C1 segment of cervical spinal cord (tissue), 14 donors: ENCODE measurements around the gene SRSF6.
"Not testable (repeated sequence)": the region's sequence is repeated elsewhere in the genome, so short reads cannot be mapped to it uniquely, and the experiment has no call there.

Experiments
- DNase-seq, 14 donors: peaks; one replicate each; lab custom pipeline; 2025; lab: John Stamatoyannopoulos, UW

Gene SRSF6

GRCh38 chr20:43473381-43473704 lies 15.6 kb downstream of the SRSF6 start:
- DNase-seq: no peak

DNA sequence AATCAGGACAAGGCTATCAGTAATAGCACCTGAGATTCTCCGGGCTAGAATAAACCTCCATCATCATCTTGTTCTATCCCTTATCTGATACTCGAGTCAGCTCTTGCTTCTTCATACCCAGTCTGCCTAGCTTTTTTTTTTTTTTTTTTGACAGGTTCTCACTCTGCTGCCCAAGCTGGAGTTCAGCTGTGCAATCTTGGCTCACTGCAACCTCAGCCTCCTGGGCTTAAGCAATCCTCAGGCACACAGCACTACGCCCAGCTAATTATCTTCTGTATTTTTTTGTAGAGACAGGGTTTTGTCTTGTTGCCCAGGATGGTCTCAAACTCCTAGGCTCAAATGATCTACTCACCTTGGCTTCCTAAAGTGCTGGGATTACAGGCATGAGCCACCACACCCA lies 19.5 kb downstream of the SRSF6 start:
- DNase-seq: no peak

GRCh38 chr20:43477619-43478018 lies 19.9 kb downstream of the SRSF6 start:
- DNase-seq: no peak

GRCh38 chr20:43490038-43490437 lies 32.3 kb downstream of the SRSF6 start:
- DNase-seq: no peak

DNA sequence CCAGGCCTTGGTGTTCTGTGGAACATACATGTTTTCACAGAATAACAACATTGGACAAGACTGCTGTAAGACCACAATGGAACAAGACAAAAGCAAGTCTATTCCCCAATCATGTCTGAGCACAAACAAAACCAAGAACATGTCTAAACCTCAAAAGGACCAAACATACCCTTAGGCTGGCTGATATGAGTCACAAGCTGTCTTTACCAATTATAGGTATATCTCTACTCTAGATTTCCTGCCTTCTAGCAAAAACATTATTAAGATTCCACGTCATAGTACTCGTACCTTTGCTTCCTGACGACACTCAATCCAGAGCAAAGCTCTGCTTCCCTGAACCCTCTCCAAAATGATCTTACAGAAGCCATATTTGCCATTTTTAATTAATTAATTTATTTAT lies 34.4 kb downstream of the SRSF6 start:
- no peak for DNase-seq

- DNase-seq: no peak
These were observed 37.7 kb downstream of the SRSF6 start for GRCh38 chr20:43495388-43495787.

- not testable (repeated sequence) for DNase-seq
These were observed 44.3 kb downstream of the SRSF6 start for GRCh38 chr20:43502021-43502420.

DNA sequence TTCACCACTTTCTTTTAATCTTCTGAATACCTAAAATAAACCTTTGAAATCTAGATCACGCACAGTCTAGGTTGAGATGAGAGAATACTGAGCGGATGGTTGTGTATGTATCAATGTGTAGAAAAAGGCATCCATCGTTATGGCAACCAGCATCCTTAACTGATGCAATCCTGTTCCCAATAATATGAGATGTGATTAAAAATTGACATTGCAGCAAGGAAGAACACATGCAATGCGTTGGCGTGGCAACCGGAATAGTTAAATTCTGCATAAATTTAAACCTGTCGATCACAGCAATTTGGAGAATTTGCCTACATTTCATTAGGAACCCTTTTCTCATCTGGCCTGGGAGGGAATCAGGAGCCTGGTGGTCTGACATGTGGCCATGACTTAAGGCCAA lies 48.5 kb downstream of the SRSF6 start:
- DNase-seq: no peak

GRCh38 chr20:43507150-43508080 lies 49.7 kb downstream of the SRSF6 start, which contains the start of gene L3MBTL1:
Gene L3MBTL1, plus strand, starts transcription at chr20:43507697. Its CDS starts 5,807 bp downstream, at chr20:43513504.
- DNase-seq: peak in 1 of 14 donors; percentile 7

DNA sequence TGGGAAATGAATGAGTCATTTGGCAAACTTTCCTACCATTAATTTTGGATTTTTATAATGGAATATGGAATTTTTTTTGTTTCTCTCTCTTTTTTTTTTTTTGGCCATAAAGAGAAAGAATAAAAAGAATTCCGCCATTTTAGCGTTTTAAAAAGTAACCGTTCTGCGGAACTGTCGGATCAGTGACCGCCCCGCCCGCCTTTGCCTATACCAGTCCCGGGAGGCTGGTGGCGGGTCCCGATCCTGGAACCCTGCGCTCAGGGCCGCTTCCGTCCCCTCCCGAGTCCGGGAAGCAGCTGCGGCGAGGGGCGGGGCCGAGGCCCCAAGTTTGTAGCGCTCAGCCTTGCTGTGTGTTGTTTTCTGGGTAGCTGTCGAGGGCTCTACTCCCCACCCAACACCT lies 50.4 kb downstream of the SRSF6 start:
- no peak for DNase-seq

- no peak for DNase-seq
These were observed 50.9 kb downstream of the SRSF6 start for GRCh38 chr20:43508604-43509040.

DNA sequence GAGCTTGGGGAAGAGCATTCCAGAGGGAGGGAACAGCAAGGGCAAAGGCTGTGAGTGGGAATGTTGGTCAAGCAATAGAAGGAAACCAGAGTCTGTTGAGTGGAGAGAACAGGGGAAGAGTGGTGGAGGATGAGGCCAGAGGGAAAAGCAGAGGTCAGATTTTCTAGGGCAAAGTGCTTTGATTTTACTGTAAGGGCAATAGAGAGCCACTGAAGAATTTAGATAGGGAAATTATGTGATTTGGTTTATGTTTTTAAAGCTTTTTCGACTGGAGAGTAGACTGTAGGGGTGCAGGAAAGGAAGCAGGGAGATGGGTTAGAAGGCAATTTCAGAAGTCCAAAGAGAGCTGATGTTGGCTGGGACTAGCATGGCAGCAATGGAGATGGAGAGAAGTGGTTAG lies 54.2 kb downstream of the SRSF6 start:
- no peak for DNase-seq

- DNase-seq: no peak
These were observed 55.8 kb downstream of the SRSF6 start for GRCh38 chr20:43513372-43513930.
